ENCODE data around the gene EPG5.
"Not testable (repeated sequence)": the region's sequence is repeated elsewhere in the genome, so short reads cannot be mapped to it uniquely, and the experiment has no call there.

- TF ChIP-seq CTCF (IDR thresholded peaks at IDR 0.05; ENCODE audit: extremely low read depth in 1 of 2, insufficient read depth in 1 of 2, low read depth in 1 of 2, low read length in 2 of 2); POLR2AphosphoS5 (IDR thresholded peaks at IDR 0.05; ENCODE audit: insufficient read depth, low read depth, low read length); JUN (IDR thresholded peaks at IDR 0.05; ENCODE audit: borderline replicate concordance, insufficient read depth, insufficient read length, low read depth); MAX (IDR thresholded peaks at IDR 0.05; ENCODE audit: insufficient read depth, insufficient read length); EZH2 (IDR thresholded peaks at IDR 0.05; ENCODE audit: borderline replicate concordance, low read depth, low read length, severe bottlenecking); POLR2A (IDR thresholded peaks at IDR 0.05; ENCODE audit: low read depth, low read length); MYC (IDR thresholded peaks at IDR 0.05; ENCODE audit: low read depth, low read length); GATA2 (IDR thresholded peaks at IDR 0.05; ENCODE audit: insufficient read depth, insufficient read length, low read depth, low read length); FOS (IDR thresholded peaks at IDR 0.05; ENCODE audit: borderline replicate concordance, insufficient read depth, low read length): not testable (repeated sequence)
Measured at GRCh38 chr18:45964913-45965312, 2.2 kb downstream of the EPG5 start.
